Stomach (tissue), 4 donors: Measurements from ENCODE around the gene AGPAT2.

Source experiments
- CTCF ChIP-seq, 7 experiments: fragments of 450-650 bp in 4 of 7; fragments of 200-600 bp in 3 of 7; sonication (generic) in 3 of 7; IDR thresholded peaks; one replicate each; pipeline ENCODE4 v1.5.1; 2016 to 2019; ENCODE audit warnings: antibody characterized with exemption in 7 of 7, control low read depth in 2 of 7, mild to moderate bottlenecking in 1 of 7
- POLR2A ChIP-seq, 4 donors: fragments of 450-650 bp; IDR thresholded peaks; one replicate each; pipeline ENCODE4 v1.6.1; 2016; ENCODE audit warnings: antibody characterized with exemption in 4 of 4, control low read depth in 2 of 4, mild to moderate bottlenecking in 1 of 4, moderate library complexity in 1 of 4
- POLR2AphosphoS5 ChIP-seq, 3 donors: sonication (generic); formaldehyde crosslinking; IDR thresholded peaks; one replicate each; pipeline ENCODE4 v1.6.1; 2016; ENCODE audit warnings: antibody characterized with exemption in 3 of 3

GRCh38 chr9:136628268-136628667, 59.0 kb downstream of the AGPAT2 start:
- TF ChIP-seq CTCF (IDR thresholded peaks at IDR 0.05) (no peak), POLR2AphosphoS5 (IDR thresholded peaks at IDR 0.05) (no peak), POLR2A (IDR thresholded peaks at IDR 0.05) (no peak)
